Ureter (tissue), 1 donor: Measurements from ENCODE around the gene CLEC20A. TPM values are rescaled to one million over a fixed set of nuclear protein-coding genes. Genes with fewer than 3 reads are reported as not detected.

Source experiments
- DNase-seq: peaks from one replicate; pipeline ENCODE4 v3.0.0-alpha.2; 2020; ENCODE audit warnings: low spot score
- total RNA-seq: library from RNA; stranded (reverse); gene quantifications from one replicate; pipeline ENCODE4 v1.2.4, GENCODE V29; 2023
- donor health status: DM: yes; HTN: yes; CAD: no.

CLEC20A gene
- total RNA-seq, 1 donor from 2014 or later: not detected

DNA sequence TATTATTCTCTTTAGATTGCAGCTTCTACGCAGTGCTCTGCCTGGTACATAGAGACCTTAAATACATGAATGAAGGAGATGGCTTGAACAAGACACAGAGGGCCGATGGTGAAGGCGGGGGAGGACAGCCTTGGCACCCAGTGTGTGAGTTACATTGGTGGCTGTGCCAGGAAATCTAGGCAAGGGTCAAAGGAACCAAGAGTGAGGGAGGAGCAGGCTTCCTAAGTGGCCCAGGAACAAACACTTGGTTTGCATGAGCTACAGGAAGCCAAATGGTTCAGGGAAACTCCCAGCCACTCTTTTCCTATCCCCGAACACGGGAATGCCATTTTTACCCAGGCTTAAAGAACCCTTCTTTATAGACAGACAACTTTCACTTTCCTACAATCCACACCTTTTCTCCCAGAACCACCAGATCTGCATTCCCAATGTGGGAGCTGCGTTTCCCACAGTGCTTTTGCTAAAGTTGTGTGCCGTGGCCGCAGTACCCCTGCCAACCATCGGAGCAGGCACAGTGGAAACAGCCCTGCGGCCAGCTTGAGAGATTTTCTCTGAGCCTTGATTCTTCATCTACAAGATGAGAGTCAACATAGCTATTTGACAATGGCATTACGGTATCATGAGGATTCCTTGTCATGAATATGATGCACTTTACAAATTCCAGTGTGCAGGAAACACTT, 3.5 kb upstream of the CLEC20A start:
- DNase-seq: no peak

DNA sequence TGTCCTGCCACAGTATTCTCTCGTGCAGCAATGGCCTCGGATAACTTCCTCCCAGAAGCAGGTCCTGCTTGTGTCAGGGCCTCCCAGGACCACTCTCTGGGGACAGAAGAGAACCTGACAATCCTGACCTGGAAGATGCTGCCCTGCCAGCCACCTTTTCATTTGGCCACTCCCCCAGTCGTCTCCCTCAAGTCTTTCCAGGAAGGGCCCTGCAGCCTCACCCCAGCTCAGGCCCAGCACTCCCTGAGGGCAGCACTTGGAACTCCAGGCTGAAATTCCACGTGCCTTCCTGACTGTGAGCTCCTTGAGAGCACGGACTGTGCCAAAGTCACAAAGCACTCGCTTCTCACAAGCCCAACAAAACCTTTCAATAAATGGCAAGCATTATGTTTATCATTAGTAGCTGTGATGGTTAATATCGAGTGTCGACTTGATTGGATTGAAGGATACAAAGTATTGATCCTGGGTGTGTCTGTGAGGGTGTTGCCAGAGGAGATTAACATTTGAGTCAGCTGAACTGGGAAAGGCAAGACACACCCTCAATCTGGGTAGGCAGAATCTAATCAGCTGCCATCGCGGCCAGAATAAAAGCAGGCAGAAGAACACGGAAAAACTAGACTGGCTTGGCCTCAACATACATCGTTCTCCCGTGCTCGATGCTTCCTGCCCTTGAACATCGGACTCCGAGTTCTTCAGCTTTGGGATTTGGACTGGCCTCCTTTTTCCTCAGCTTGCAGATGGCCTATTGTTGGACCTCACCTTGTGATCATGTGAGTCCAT, 2.3 kb upstream of the CLEC20A start:
- peak; percentile 32 for DNase-seq

DNA sequence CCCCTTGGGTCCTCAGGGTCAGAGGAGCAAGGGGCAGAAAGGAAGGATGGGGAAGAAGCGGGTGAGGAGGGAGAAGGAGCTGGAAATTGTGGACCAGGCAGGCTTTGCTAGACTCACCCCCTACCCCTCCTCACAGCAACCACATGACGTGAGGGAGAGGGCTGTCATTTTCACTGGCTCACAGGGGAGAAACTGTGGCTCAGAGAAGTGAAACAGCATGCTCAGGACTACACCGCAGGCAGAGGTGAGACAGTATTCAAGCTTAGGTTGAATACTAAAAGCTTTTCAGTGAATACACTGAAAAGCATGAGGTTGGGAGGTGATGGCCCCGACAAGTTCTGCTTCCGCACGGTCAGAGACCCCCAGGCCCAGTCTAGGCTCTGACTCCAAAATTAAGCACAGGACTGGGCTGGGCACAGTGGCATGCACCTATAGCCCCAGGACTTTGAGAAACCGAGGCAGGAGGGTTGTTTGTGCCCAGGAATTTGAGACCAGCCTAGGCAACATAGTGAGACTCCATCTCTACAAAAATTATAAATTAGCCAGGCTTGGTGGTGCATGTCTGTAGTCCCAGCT, 1.2 kb upstream of the CLEC20A start:
- DNase-seq: peak; percentile 30

DNA sequence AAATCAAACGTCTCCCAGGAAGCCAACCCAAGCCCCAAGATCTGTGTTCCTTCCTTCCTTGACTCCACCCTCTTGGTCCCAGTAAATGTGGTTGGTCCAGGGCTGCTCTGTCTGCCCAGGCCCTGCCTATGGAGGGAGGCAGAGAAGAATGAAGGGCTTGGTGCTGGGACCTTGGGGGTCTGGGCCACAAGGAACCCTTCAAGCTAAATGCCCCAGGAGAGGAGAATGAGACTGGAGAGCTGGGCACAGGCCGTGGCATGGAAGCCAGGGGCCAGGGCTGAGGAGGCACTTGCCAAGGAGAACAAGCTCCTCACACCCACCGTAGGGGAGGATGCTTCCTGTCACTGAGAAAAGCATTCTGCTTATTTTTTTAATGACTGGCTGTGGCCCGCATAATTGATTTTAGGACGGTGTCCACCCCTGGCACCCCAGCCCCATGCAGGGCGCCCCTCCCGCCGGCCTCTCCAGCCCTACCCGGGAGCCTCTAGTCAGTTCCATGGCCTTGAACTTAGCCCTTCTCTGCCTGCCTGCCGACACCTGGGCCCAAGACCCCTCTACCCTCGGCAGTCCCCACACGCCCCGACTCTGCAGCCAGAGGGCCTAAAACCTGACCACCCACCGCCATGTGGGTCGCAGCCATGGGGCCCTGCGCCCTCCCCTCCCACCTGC, 889 bp downstream of the CLEC20A start:
- peak; percentile 32 for DNase-seq

DNA sequence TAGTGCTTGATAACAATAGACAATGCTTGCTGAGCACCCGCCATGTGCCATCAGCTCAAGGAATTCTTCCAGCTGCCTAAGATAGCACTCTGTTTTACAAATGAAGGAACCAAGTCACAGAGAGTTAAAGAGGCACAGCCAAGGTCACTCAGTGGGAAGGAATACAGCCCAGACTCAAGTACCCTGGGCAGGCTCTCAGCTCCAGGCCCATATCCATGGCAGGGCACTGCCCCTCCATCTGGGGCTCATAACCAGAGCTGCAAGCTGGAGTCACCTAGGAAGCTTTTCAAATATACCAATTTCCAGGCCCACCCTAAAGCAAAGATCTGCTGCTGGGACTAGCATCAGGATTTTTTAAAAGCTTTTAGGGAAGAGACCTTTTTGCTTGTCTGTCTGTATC, 1.6 kb downstream of the CLEC20A start:
- peak; percentile 27 for DNase-seq

DNA sequence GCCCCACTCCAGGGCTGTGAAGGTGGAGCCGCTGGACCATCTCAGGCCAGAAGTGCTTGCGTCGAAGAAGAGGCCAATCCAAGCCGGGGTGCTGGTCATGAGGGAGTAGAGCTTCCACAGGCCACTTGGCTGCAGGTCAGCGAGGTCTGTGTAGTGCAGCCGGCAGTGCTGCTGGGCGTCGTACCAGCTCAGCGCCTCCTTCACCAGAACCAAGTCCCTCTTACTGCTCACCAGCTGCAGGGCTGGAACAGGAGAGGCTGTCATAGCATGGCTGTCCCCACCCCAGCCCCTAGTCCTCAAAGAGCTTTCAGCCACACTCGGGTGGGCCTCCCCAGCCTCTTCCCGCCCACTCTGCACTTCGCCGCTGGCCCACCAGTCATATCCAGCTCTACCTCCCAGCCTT, 2.2 kb downstream of the CLEC20A start:
- peak; percentile 34 for DNase-seq

DNA sequence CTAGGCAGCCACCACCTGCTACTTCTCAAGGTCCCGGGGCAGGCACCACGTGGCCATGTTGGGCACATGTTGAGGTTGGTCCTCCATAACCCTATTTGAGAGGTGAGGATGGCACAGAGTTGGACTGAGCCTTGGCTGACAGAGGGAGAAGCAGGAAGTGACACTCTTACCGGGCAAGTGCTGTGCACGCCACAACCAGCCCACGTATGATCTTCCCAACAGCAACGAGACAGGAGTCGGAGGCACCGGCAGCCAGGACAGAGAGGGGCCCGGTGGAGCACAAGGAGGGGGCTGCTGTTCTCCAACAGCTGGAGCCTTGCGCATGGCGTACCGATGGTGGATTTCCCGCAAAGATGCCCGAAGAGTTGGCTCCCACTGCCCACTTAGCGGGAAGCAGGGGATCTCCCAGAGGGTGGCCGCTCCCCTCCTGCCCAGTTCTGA, 3.4 kb downstream of the CLEC20A start:
- peak; percentile 35 for DNase-seq

DNA sequence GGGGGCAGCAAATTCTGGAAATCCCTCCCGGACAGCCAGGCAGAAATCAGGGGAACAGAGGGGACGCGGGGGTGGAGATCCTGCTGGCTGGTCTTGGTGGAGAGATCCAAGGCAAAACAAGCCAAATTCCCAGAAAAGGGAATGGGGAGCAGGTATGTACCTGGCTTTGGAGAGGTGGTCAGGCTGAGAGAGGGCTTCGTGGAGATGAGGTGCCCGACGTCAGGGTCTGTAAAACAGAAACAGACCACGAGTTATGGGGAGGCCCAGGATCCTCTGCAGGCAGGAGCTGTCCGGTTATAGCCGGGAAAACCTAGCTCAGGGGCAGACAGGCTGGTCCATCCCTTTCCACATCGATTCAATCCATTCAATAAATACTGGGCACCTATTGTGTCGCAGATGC, 4.4 kb downstream of the CLEC20A start:
- no peak for DNase-seq

DNA sequence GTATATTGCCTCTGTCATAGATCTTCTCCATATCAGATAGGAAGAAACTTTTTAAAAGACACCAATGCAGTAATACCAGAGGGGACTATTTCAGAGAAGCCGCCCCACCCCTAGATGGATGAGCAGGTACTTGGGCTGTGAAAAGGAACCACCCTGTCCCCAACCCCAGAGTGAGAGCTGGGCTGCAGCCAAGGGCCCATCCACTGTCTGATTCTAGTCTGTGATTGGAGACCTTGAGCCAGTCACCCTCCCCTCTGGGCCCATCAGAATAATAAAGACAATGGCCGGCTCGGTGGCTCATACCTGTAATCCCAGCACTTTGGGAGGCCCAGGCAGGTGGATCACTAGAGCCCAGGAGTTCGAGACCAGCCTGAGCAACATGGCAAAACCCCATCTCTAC, 5.0 kb downstream of the CLEC20A start:
- DNase-seq: no peak

DNA sequence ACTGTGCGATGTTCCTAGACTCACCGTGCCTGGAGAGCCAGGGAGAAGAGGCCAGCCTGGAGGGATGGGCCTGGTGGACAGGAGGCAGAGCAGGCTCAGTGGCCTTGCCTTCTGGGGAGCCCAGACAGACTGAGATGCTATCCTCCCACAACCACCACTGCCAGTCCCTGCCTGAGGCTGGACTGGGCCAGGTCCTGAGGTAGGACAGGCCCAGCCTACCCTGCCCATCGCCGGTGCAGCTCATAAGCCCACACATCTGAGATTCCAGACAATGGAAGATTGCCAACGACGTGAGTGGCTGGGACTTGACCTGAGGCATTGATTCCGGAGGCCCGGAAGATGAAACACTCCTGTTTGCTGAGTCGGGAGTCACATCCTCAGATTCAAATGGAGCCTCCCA, 5.8 kb downstream of the CLEC20A start:
- DNase-seq: peak; percentile 32

DNA sequence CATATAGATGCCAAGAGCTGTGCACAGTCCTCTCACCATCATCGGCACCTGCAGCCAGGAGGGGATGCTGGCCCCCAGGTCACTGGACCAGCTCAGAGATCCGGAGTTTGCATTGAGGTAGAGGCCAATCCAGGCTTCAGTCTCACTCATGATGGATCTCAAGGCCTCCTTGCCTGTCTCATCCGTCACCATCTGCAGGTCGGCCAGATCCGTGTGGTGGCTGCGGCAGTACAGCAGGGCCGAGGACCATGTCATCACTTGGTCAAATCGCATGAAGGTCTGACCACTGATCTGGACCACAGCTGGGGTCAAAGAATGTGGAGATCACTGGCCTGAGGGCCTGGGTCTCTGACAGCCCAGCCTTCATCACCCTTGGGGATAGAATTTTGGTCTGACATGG, 6.6 kb downstream of the CLEC20A start:
- DNase-seq: no peak

DNA sequence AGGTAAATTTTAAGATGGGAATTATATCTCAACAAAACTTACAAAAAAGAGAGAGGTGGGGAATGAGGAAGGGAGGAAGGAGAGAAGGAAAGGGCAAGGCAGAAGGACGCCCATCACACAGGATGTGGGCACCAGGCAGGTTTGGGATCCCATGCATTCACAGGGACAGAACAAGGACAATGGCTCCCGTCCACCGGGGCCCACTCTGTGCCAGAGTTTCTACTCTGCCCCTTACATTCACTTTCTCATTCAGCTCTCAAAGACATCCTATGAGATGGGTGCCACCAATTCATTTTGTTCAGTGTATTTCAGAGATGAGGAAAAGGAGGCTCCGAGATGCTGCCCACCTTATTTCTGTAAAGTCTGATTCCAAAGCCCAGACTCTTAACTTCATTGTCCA, 7.4 kb downstream of the CLEC20A start:
- peak; percentile 26 for DNase-seq

DNA sequence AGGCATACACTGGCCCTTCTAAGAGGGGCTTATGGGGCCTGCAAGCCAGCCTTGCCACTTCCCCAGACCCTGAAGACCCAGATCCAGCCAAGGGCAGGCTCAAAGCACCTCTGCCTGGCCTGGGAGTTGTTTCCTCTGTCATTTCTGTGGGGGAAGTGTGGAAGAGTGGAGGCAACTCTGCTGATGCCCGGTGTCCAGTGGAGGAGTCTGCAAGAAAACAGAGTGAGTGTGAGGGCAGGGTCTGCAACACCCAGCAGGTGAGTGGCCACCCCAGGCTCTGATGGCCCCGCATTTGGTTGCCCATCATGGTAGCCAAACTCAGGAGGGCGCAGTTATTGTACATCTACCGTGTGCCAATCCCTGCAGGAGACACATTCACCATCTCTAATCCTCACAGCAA, 8.4 kb downstream of the CLEC20A start:
- no peak for DNase-seq

DNA sequence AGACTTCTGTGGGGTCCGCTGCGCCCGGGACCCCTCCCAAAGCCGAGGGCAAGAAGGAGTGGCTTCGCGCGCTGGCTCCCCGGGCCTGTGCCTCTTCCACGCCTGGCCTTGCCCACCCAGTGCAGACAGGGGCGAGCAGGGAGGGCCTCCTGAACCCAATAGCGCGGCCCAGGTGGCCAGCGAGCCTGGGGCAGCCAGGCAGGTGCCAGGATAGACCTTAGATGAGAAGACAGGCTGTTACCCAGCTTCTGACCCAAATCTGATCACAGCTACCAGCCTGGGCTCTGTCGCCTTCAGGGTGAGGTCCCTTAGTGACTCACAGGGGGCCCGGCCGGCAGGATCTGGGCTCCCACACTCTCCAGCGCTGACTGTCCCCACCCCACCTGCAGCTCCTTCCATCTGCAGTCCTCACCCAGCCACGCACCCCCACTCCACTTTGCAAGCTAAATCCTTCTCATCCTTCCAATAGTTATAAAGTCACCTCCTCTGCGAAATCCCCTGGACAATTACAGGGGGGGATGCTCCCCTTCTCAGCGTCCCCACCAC, 9.6 kb downstream of the CLEC20A start:
- DNase-seq: no peak

DNA sequence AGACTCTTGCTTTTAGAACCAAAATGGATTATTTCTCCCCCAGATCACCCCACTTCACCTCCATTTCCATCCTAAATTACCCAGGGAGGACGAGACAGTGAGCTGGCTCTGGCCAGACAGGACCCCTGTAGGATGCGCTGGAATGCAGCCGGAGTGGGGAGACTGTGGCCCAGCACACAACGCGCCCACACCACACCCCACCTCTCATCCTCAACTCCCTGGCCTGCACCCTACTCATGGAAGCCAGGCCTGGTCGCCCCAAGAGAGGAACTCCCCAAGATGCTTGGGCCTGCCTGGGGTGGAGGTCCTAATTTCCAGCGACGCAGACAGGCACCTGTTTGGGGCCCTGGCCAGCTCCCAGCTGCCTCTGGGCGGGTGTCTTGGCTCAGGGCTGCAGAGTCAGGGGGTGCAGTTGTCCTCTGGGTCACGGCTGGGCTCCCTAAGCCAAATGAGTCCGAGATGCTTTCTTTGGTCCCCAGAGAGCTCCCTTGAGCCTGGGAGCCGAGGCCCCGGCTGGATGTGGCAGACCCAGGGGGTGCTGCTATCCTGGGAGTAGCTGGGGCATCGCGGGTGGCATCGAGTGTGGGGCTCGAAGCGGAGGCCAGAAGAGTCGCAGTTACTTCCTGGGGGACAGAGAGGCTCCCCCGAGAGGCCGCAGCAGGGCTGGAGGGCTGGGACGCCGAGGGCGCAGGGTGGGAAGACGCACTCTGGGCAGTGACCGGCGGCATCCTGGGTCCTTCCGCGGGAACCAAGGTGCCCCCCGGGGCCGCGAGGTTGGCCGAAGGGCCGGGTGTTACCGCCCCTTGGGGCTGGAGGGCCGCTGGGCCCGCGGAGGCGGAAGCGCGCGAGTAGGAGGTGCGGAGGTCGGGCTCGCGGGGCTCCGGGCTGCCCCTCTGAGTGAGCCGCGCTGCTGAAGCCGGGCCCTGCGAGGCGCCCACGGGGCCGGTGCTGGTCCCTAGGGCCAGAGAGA, 10.4 kb downstream of the CLEC20A start:
- DNase-seq: no peak

DNA sequence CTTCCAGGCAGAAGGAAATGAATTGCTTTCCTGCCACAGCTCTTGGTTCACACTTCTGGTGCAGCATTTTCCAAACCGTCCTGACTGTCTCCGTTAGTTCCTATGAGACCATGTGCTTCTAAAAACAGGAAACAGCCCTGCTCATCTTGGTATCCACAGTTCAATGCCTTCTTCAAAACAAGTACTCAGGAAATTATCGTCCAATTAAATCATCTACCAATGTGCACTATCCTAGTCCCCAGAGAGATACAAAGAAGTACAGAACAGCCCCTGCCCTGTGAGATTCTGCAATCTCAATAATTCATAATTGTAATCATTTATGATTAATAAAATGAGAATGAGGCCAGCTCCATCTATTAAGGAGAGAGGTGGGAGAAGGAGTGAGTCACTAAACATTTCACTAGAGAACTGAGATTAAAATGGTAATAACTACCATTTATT, 11.2 kb downstream of the CLEC20A start:
- DNase-seq: no peak

DNA sequence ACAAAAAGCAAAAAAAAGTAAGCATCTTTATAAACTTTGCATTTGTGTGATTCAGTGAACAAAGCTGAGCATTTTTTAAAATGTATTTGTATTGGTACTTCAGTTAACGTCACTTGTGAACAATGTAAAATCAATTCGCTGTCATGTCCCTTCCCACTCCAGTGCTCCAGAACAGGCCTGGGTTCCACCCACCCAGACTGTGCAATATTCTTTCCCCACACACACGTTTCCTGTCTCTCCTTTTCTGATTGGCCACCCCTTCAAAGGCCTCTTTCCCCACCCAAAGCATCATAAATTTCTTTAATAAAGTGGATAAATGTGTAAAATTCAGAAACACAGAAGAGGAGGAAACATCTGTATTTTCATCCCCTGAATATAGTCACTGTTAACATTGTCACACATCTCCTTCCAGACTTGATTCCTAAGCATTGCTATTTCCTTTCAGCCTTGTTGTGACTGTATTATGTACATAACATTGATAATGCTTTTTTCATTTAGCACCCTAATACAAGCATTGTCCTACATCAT, 12.0 kb downstream of the CLEC20A start:
- DNase-seq: no peak

DNA sequence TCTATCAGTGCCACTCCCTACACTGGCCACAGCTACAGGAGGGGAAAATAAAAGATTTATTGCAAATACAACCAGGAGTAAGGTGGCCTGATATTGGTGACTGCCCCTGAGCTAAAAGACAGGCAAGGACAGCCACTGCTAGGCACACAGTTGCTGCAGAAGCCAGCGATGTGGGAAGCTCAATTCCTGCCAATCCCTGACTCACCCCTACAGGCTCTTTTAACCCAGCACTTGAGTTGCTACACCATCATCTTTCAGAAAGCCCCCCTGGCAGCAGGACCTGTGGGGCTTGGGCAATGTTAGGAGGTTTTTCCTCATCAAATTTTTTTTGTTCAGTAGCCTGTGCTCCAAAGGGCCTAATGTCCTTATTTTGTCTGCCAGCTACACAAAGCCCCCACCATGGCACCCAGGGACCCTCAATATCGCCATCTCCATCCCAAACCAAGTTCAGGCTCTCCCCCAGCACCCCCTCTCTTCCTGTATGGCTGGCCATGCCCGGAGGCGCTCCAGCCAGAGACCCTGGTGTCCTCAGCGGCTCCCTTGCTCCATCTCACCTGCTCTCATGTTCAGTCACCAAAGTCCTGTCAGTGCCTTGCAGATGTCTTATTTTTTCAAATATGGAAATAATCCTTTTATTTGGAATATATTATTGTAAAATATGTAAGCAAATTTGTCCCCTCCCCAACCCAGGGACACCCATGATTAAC, 13.4 kb downstream of the CLEC20A start:
- DNase-seq: no peak

DNA sequence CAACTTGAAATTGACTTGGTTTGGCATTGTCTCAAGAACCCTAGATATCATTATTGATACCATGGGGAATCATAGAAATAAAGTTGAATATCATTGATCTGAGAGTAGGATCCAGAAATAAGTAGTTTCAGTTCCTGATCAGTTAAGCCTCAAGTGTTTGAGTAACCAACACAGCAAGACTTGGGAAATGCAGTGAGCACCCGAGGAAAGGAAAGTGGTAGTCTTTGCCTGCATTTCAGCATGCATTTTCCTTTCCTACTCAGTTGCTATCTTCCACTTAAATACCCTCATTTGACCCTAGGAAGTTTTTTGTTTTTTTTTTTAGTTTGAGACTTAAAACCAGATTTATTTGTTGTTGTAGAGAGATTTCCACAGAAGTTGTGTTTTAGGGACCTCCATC, 18.9 kb downstream of the CLEC20A start:
- no peak for DNase-seq

DNA sequence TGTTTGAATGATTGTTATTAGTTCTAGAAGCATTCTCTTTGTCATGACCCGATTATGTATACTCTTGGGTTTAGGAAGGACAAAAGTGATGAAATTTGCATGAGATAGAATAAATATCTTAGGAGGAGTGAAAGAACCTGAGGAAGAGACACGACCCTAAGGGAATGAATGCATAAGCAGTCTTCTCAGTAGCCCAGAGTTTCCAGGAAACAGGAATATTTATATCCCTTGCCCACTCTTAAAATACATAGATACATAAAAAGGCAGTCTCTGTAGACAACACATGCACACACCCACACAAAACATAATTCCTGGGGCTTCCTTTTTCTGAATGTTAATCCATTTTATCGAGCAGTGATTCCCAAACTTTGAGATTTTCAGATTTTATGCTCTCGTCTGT, 19.4 kb downstream of the CLEC20A start:
- DNase-seq: no peak
